Neural progenitor cell (in vitro differentiated cells): ENCODE results near the gene ASTN2. TPM values are rescaled to one million over a fixed set of nuclear protein-coding genes. Genes with fewer than 3 reads are reported as not detected.

Source experiments
- DNase-seq: peaks from one replicate; pipeline ENCODE4 v3.0.0-alpha.2; 2016; ENCODE audit warnings: low spot score
- H2AFZ ChIP-seq: fragments of 200-600 bp; sonication (generic); replicated peaks from 2 replicates; pipeline ENCODE4 v1.6.1; 2016; ENCODE audit warnings: antibody characterized with exemption
- H3F3A ChIP-seq: fragments of 200-600 bp; sonication (generic); 2 replicates; pipeline ENCODE4 v1.6.1; 2016; ENCODE audit warnings: antibody characterized with exemption, low read depth
- H3K27ac ChIP-seq: fragments of 200-600 bp; sonication (generic); 2 replicates; pipeline ENCODE4 v1.5.1; 2016; ENCODE audit warnings: mild to moderate bottlenecking
- H3K27me3 ChIP-seq: fragments of 200-600 bp; sonication (generic); 2 replicates; pipeline ENCODE4 v1.6.1; 2016; ENCODE audit warnings: mild to moderate bottlenecking, moderate library complexity
- H3K36me3 ChIP-seq: fragments of 200-600 bp; sonication (generic); 2 replicates; pipeline ENCODE4 v1.5.1; 2016
- H3K4me1 ChIP-seq: fragments of 200-600 bp; sonication (generic); 2 replicates; pipeline ENCODE4 v1.6.1; 2016; ENCODE audit warnings: mixed run types
- H3K4me2 ChIP-seq: fragments of 200-600 bp; sonication (generic); 2 replicates; pipeline ENCODE4 v1.6.1; 2016
- H3K4me3 ChIP-seq: fragments of 200-600 bp; sonication (generic); 2 replicates; pipeline ENCODE4 v1.5.1; 2016
- H3K79me2 ChIP-seq: fragments of 200-600 bp; sonication (generic); 2 replicates; pipeline ENCODE4 v1.6.1; 2016; ENCODE audit warnings: low read depth
- H3K9ac ChIP-seq: fragments of 200-600 bp; sonication (generic); 2 replicates; pipeline ENCODE4 v1.6.1; 2016
- H3K9me3 ChIP-seq: fragments of 200-600 bp; sonication (generic); 2 replicates; pipeline ENCODE4 v1.5.1; 2016; ENCODE audit warnings: low read depth
- H4K20me1 ChIP-seq: fragments of 200-600 bp; sonication (generic); 2 replicates; pipeline ENCODE4 v1.6.1; 2016; ENCODE audit warnings: low read depth
- H3K27ac Mint-ChIP-seq: 3 replicates; pipeline ENCODE4 v1.8.0; 2021; ENCODE audit warnings: mixed read lengths
- H3K27me3 Mint-ChIP-seq: 2 replicates; pipeline ENCODE4 v1.8.0; 2022; ENCODE audit warnings: low read depth, mild to moderate bottlenecking, inconsistent platforms, moderate library complexity, mixed read lengths; ENCODE audit not compliant: insufficient read depth
- H3K36me3 Mint-ChIP-seq: 3 replicates; pipeline ENCODE4 v1.8.0; 2021; ENCODE audit warnings: mixed read lengths
- H3K4me1 Mint-ChIP-seq: 3 replicates; pipeline ENCODE4 v1.8.0; 2021; ENCODE audit warnings: mixed read lengths
- H3K4me3 Mint-ChIP-seq: 3 replicates; pipeline ENCODE4 v1.8.0; 2021; ENCODE audit warnings: mild to moderate bottlenecking, moderate library complexity, mixed read lengths
- H3K9me3 Mint-ChIP-seq: 3 replicates; pipeline ENCODE4 v1.8.0; 2020; ENCODE audit warnings: mixed read lengths
- CTCF ChIP-seq: fragments of 200-600 bp; sonication (generic); IDR thresholded peaks from 2 replicates; pipeline ENCODE4 v1.5.1; 2017; ENCODE audit warnings: antibody characterized with exemption, mild to moderate bottlenecking
- EZH2 ChIP-seq: fragments of 200-600 bp; sonication (generic); IDR thresholded peaks from 2 replicates; pipeline ENCODE4 v1.6.1; 2017; ENCODE audit warnings: antibody characterized with exemption, mild to moderate bottlenecking, moderate library complexity
- EZH2phosphoT487 ChIP-seq: fragments of 200-600 bp; sonication (generic); IDR thresholded peaks from 2 replicates; pipeline ENCODE4 v1.6.1; 2017; ENCODE audit warnings: antibody characterized with exemption
- total RNA-seq: library from RNA; depleted of rRNA; stranded (reverse); fragments of >200 nt; gene quantifications from 2 replicates; pipeline ENCODE4 v1.2.3, GENCODE V29; 2015; ENCODE audit warnings: low replicate concordance

The ASTN2 gene
- total RNA-seq, 1 donor from 2014 or later: 8.0 TPM

GRCh38 chr9:116644091-116644688 lies 770.7 kb downstream of the ASTN2 start:
- H3K27me3 Mint-ChIP-seq: no peaks in the 10 kb centered on the region
- Histone ChIP-seq H3K9me3 (no peaks in the 10 kb centered on the region), H3K4me1 (no peaks in the 10 kb centered on the region), H3K9ac (no peak overlapping the region), H3K27me3 (no peaks in the 10 kb centered on the region), H3K36me3 (no peaks in the 10 kb centered on the region), H3K4me2 (no peak overlapping the region), H4K20me1 (no peaks in the 10 kb centered on the region), H3F3A (no peaks in the 10 kb centered on the region), H3K4me3 (no peak overlapping the region), H2AFZ (no peak overlapping the region), H3K79me2 (no peaks in the 10 kb centered on the region), H3K27ac (no peak overlapping the region)
- no peaks in the 10 kb centered on the region for H3K9me3 Mint-ChIP-seq
- no peak for TF ChIP-seq EZH2phosphoT487
- no peak for TF ChIP-seq EZH2
- TF ChIP-seq CTCF: no peak
- peaks cover 4% of the 10 kb centered on the region for H3K36me3 Mint-ChIP-seq
- H3K4me3 Mint-ChIP-seq: no peak overlapping the region
- no peak overlapping the region for H3K27ac Mint-ChIP-seq
- no peak for DNase-seq
- H3K4me1 Mint-ChIP-seq: peaks cover 3% of the 10 kb centered on the region

DNA sequence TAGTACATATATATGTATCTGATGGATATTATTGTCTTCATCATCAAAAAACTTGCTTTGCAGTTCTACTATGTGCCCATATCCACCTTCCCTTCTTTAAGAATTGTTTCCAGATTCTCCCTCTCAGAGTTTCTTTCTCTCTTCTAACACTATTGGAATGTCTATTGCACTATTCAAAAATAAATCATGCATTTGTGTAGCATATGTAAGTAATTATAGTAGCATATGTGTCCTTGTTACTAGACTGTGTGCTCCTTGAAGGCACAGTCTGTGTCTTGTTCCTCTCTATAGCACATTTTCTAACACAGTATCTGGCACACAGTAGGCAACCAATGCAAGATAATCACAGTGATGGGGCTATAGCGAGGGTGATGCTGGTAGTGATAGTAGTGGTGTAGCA lies 771.2 kb downstream of the ASTN2 start:
- Histone ChIP-seq H4K20me1 (no peaks in the 10 kb centered on the region), H3K4me3 (no peak overlapping the region), H2AFZ (no peak overlapping the region), H3K36me3 (no peaks in the 10 kb centered on the region), H3K9me3 (no peaks in the 10 kb centered on the region), H3K27ac (no peak overlapping the region), H3K4me1 (no peaks in the 10 kb centered on the region), H3F3A (no peaks in the 10 kb centered on the region), H3K9ac (no peak overlapping the region), H3K4me2 (no peak overlapping the region), H3K27me3 (no peaks in the 10 kb centered on the region), H3K79me2 (no peaks in the 10 kb centered on the region)
- H3K27me3 Mint-ChIP-seq: no peaks in the 10 kb centered on the region
- no peak overlapping the region for H3K4me3 Mint-ChIP-seq
- H3K9me3 Mint-ChIP-seq: no peaks in the 10 kb centered on the region
- peaks cover 4% of the 10 kb centered on the region for H3K36me3 Mint-ChIP-seq
- no peak overlapping the region for H3K27ac Mint-ChIP-seq
- peaks cover 3% of the 10 kb centered on the region for H3K4me1 Mint-ChIP-seq
- no peak for DNase-seq
- TF ChIP-seq EZH2phosphoT487 (no peak), EZH2 (no peak), CTCF (no peak)

- Histone ChIP-seq H3K27me3 (no peaks in the 10 kb centered on the region), H3K79me2 (no peaks in the 10 kb centered on the region), H3F3A (no peaks in the 10 kb centered on the region), H2AFZ (no peak overlapping the region), H3K36me3 (no peaks in the 10 kb centered on the region), H3K9me3 (no peaks in the 10 kb centered on the region), H3K9ac (no peak overlapping the region), H3K4me1 (no peaks in the 10 kb centered on the region), H3K4me3 (no peak overlapping the region), H3K4me2 (no peak overlapping the region), H3K27ac (no peak overlapping the region), H4K20me1 (no peaks in the 10 kb centered on the region)
- Mint-ChIP-seq H3K4me3 (no peak overlapping the region), H3K9me3 (no peaks in the 10 kb centered on the region), H3K36me3 (peaks cover 3% of the 10 kb centered on the region), H3K4me1 (peaks cover 3% of the 10 kb centered on the region), H3K27me3 (no peaks in the 10 kb centered on the region), H3K27ac (no peak overlapping the region)
- TF ChIP-seq EZH2: no peak
- no peak for TF ChIP-seq CTCF
- no peak for TF ChIP-seq EZH2phosphoT487
- DNase-seq: no peak
Measured at GRCh38 chr9:116641292-116642059, 773.4 kb downstream of the ASTN2 start.
